SH-SY5Y (cell line): ENCODE measurements around the gene CRYL1.

Experiments
- GATA2 ChIP-seq: IDR thresholded peaks from 2 replicates; pipeline ENCODE4 v1.6.1; 2011; ENCODE audit warnings: mild to moderate bottlenecking, low read depth, low read length
- GATA3 ChIP-seq: IDR thresholded peaks from 2 replicates; pipeline ENCODE4 v1.6.1; 2011; ENCODE audit warnings: low read depth, mild to moderate bottlenecking, low read length, moderate library complexity

GRCh38 chr13:20461860-20462532, 63.7 kb downstream of the CRYL1 start:
- TF ChIP-seq GATA2 (no peak), GATA3 (no peak)
